Panc1 (cell line): ENCODE data around the gene VOPP1. TPM values are rescaled to one million over a fixed set of nuclear protein-coding genes. Genes with fewer than 3 reads are reported as not detected.

Experiments used
- ATAC-seq: fragments of 200-7000 bp; cut with Tn5 transposase; 2 replicates; pipeline ENCODE4 v1.9.1; 2020; ENCODE audit warnings: mild to moderate bottlenecking, moderate library complexity
- BruUV-seq: library from RNA; stranded (reverse); fragments of 400-500 nt; replicated peaks from 2 replicates; lab custom pipeline; 2021; lab: Mats Ljungman, UMichigan
- CTCF ChIA-PET: fragments of 300-600 bp; sonication (Branson Sonifier 250); formaldehyde crosslinking; loops from one replicate; lab custom pipeline; 2022; ENCODE audit warnings: antibody characterized with exemption; lab: Charles Lee
- POLR2A ChIA-PET: fragments of 300-600 bp; sonication (Branson Sonifier 250); formaldehyde crosslinking; loops from one replicate; lab custom pipeline; 2022; ENCODE audit warnings: antibody characterized with exemption; lab: Charles Lee
- DNase-seq: peaks from one replicate; pipeline ENCODE4 v3.0.0-alpha.2; 2010; ENCODE audit warnings: low read depth, low spot score
- H3K27ac ChIP-seq: 2 replicates; pipeline ENCODE4 v1.5.1; 2011; ENCODE audit warnings: mild to moderate bottlenecking, low read length, inconsistent platforms
- H3K27me3 ChIP-seq: fragments of 200-500 bp; sonication (Bioruptor generic); 2 replicates; pipeline ENCODE4 v1.6.0; 2014; ENCODE audit warnings: low read length, inconsistent platforms; ENCODE audit not compliant: control insufficient read depth, insufficient read depth
- H3K36me3 ChIP-seq: fragments of 200-500 bp; sonication (Bioruptor generic); 2 replicates; pipeline ENCODE4 v1.5.1; 2014; ENCODE audit warnings: inconsistent platforms, mild to moderate bottlenecking, low read length, moderate library complexity; ENCODE audit not compliant: control insufficient read depth, insufficient read depth
- H3K4me1 ChIP-seq: 2 replicates; pipeline ENCODE4 v1.5.1; 2011; ENCODE audit warnings: inconsistent platforms, mild to moderate bottlenecking, low read length, moderate library complexity; ENCODE audit not compliant: control insufficient read depth, insufficient read depth
- H3K4me3 ChIP-seq, 2 experiments: 2 replicates each; pipeline ENCODE4 v1.5.1; 2011 to 2012; ENCODE audit warnings: low read depth in 2 of 2, low read length in 2 of 2, mild to moderate bottlenecking in 2 of 2, inconsistent platforms in 1 of 2, moderate library complexity in 1 of 2
- H3K9me3 ChIP-seq: fragments of 200-500 bp; sonication (Bioruptor generic); 2 replicates; pipeline ENCODE4 v1.5.1; 2014; ENCODE audit warnings: low read depth, mild to moderate bottlenecking, inconsistent platforms, low read length, moderate library complexity; ENCODE audit not compliant: control insufficient read depth, insufficient read depth
- CTCF ChIP-seq: fragments of 450-650 bp; IDR thresholded peaks from 2 replicates; pipeline ENCODE4 v1.5.1; 2017; ENCODE audit warnings: mild to moderate bottlenecking
- POLR2AphosphoS5 ChIP-seq: IDR thresholded peaks from 2 replicates; pipeline ENCODE4 v1.6.1; 2012; ENCODE audit warnings: mild to moderate bottlenecking, low read depth, low read length, moderate library complexity
- REST ChIP-seq, 2 experiments: IDR thresholded peaks; 2 replicates each; pipeline ENCODE4 v1.6.1; 2011 to 2012; ENCODE audit warnings: low read depth in 2 of 2, control low read depth in 1 of 2, low read length in 1 of 2, mild to moderate bottlenecking in 1 of 2, moderate library complexity in 1 of 2; ENCODE audit not compliant: insufficient read depth in 1 of 2
- SIN3A ChIP-seq: IDR thresholded peaks from 2 replicates; pipeline ENCODE4 v1.6.1; 2012; ENCODE audit warnings: low read depth, mild to moderate bottlenecking, low read length, moderate library complexity, borderline replicate concordance; ENCODE audit not compliant: insufficient read depth
- TCF7L2 ChIP-seq: IDR thresholded peaks from 2 replicates; pipeline ENCODE4 v1.6.1; 2011; ENCODE audit warnings: mild to moderate bottlenecking, low read depth, low read length, inconsistent platforms
- in situ Hi-C: cut with HindIII; loops from 2 replicates; pipeline ENCODE4 v1.10.0; 2016; ENCODE audit warnings: low sequenced_read_pairs, low pct_unique_long_range_greater_than_20kb
- intact Hi-C: fragments of 100-400 bp; cut with micrococcal nuclease; formaldehyde crosslinking; loops from one replicate; pipeline ENCODE4 v1.10.0; 2022; ENCODE audit not compliant: unreplicated experiment
- total RNA-seq: library from RNA; stranded (reverse); gene quantifications from one replicate; pipeline ENCODE4 v1.2.1, GENCODE V29; 2021; ENCODE audit not compliant: unreplicated experiment

Gene VOPP1
- total RNA-seq, 1 experiment from 2014 or later, result 131 TPM

- ChIA-PET POLR2A (no interaction called here), CTCF (no interaction called here)
- intact Hi-C loops (loop anchor here (10.0 kb wide), 2 partner anchors 157 to 307 kb away; no protein-coding TSS in a partner anchor), in situ Hi-C loops (no loop called here)
- H3K4me3 ChIP-seq, result no peak overlapping the region
- H3K27me3 ChIP-seq, result peaks cover 7% of the 10 kb centered on the region
- H3K9me3 ChIP-seq, result no peaks in the 10 kb centered on the region
- no peaks in the 10 kb centered on the region for H3K36me3 ChIP-seq
- DNase-seq, result no peak
- no peak for ATAC-seq
- H3K4me1 ChIP-seq, result no peaks in the 10 kb centered on the region
- H3K27ac ChIP-seq, result no peak overlapping the region
- BruUV-seq, result no TSS peak
- TF ChIP-seq TCF7L2 (no peak), SIN3A (no peak), POLR2AphosphoS5 (no peak), CTCF (no peak), REST (IDR thresholded peaks at IDR 0.05; ENCODE audit: insufficient read depth in 1 of 2, low read depth in 2 of 2, low read length in 1 of 2) (no peak)
Measured at GRCh38 chr7:55591282-55591931, 19.1 kb upstream of the VOPP1 start.

GRCh38 chr7:55590517-55591281, 18.4 kb upstream of the VOPP1 start:
- POLR2A ChIA-PET, result no interaction called here
- ATAC-seq, result no peak
- CTCF ChIA-PET, result no interaction called here
- intact Hi-C loops (loop anchor here (10.0 kb wide), 2 partner anchors 156 to 306 kb away; no protein-coding TSS in a partner anchor), in situ Hi-C loops (no loop called here)
- Histone ChIP-seq H3K9me3 (no peaks in the 10 kb centered on the region), H3K27ac (no peak overlapping the region), H3K4me3 (no peak overlapping the region), H3K4me1 (no peaks in the 10 kb centered on the region), H3K27me3 (peaks cover 8% of the 10 kb centered on the region), H3K36me3 (no peaks in the 10 kb centered on the region)
- no TSS peak for BruUV-seq
- TF ChIP-seq REST (IDR thresholded peaks at IDR 0.05; ENCODE audit: insufficient read depth in 1 of 2, low read depth in 2 of 2, low read length in 1 of 2) (no peak), TCF7L2 (no peak), SIN3A (no peak), CTCF (no peak), POLR2AphosphoS5 (no peak)
- DNase-seq, result no peak
